ENCODE results near the gene TNNI2. TPM values are rescaled to one million over a fixed set of nuclear protein-coding genes. Genes with fewer than 3 reads are reported as not detected.

TNNI2 gene
- total and polyA plus RNA-seq, 2 donors = 4.5 to 13.4 TPM

DNA sequence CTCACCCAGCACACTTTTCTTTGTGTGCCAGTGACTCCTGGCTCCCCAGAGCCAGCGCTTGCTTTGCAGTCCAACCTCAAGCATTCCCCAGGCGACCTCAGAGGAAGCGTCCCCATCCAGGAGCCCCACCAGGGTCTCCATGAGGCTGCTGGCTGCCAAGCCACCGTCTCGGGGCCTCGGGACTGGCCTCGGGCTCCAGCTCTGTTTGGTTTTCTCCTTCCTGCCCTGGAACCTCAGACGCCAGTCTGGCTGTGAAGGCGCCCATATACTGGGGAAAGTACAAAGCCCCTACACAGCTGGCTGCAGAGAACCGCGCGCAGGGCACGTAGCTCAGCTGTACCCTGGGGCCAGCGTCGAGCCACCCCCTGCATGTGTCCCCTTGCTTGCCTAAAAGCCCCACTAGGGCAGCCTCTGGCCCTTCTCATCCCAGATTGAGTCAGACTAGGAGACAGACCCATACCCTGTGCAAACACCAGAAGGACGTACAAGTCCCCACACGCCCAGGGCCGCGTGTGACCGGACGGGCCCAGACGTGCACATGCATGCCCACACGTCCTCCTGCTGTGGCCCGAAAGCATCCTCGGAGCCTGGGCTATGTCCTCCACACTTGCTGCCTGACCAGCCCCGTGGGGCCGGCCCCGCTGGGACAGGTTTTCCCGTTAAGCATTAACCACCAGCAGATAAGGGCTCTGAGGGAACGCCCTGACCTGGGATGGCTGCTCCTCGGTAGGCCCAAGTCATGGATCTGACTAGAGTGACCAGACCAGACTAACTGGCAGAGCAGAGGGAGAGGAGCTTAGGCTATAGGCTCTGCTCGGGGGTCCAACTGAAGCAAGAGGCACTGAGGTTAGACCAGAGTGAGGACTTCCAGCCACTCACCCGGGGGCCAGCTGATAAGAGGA, 8.2 kb upstream of the TNNI2 start:
- DNase-seq (ENCODE audit: low read depth in 6 of 9, low spot score in 9 of 9) = no peak
- Histone ChIP-seq H3K4me1 (ENCODE audit: control insufficient read depth in 2 of 2, insufficient read depth in 2 of 2, low read length in 2 of 2) (peaks cover 0 to 18% of the 10 kb centered on the region in 2 donors), H3K9me3 (ENCODE audit: control insufficient read depth in 2 of 2, insufficient read depth in 1 of 2, low read length in 1 of 2) (no peaks in the 10 kb centered on the region), H3K4me3 (ENCODE audit: low read length in 2 of 2) (no peak overlapping the region), H3K27ac (ENCODE audit: low read depth in 1 of 2, low read length in 1 of 2) (no peak overlapping the region), H3K27me3 (ENCODE audit: control insufficient read depth in 2 of 2, insufficient read depth in 1 of 2, low read length in 1 of 2) (peaks cover 0 to 45% of the 10 kb centered on the region in 2 donors), H3K36me3 (ENCODE audit: control insufficient read depth in 2 of 2, insufficient read depth in 2 of 2, low read length in 1 of 2) (no peaks in the 10 kb centered on the region)
- WGBS = 60% methylated on average over 33 of the region's 33 CpGs

DNA sequence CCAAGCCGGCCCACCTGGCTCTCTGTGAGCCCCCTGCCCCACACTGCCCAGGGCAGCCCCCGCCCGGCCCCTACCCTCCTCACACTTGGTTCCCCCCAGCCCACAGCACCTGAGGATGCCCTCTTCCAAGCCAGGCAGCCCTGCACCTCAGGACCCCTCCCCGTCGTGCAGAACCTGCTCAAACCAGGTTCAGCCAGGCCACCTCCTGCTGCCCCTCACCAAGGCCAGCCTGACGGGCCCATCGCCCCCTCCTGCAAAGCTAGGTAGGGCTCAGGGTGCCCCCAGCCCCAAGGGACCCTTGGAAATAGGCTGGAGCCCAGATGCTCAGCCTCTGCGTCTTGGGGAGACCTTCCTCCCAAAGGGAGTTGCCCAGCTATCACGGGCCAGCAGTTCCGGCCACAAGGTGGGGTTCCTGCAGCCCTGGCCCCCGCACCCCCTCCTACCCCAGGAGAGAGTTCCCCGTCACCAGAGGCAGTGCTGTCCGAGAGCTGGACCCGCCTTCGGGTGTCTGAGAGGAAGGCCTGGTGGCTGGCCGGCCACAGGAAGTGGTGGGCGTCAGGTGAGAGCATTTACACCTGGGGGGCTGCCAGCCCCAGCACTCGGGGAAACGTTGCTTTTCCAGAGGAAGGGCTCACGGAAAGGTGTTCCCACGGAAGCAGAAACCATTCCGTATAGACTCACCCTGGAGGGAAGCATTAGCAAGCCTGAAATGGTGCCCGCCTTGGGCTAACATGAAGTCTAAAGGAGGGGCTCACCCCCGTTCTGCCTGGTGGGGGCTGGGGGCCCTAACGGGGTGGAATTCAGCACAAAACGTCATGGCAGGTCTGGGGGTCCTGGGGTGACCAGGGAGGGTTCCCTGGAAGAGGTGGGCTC, 7.2 kb upstream of the TNNI2 start:
- 84% methylated on average over 26 of the region's 26 CpGs for WGBS
- H3K4me1 ChIP-seq (ENCODE audit: control insufficient read depth in 2 of 2, insufficient read depth in 2 of 2, low read length in 2 of 2) = peaks cover 0 to 18% of the 10 kb centered on the region in 2 donors
- no peak overlapping the region for H3K4me3 ChIP-seq (ENCODE audit: low read length in 2 of 2)
- no peak overlapping the region for H3K27ac ChIP-seq (ENCODE audit: low read depth in 1 of 2, low read length in 1 of 2)
- H3K9me3 ChIP-seq (ENCODE audit: control insufficient read depth in 2 of 2, insufficient read depth in 1 of 2, low read length in 1 of 2) = no peaks in the 10 kb centered on the region
- no peak for DNase-seq (ENCODE audit: low read depth in 6 of 9, low spot score in 9 of 9)
- H3K36me3 ChIP-seq (ENCODE audit: control insufficient read depth in 2 of 2, insufficient read depth in 2 of 2, low read length in 1 of 2) = no peaks in the 10 kb centered on the region
- peaks cover 0 to 45% of the 10 kb centered on the region in 2 donors for H3K27me3 ChIP-seq (ENCODE audit: control insufficient read depth in 2 of 2, insufficient read depth in 1 of 2, low read length in 1 of 2)

DNA sequence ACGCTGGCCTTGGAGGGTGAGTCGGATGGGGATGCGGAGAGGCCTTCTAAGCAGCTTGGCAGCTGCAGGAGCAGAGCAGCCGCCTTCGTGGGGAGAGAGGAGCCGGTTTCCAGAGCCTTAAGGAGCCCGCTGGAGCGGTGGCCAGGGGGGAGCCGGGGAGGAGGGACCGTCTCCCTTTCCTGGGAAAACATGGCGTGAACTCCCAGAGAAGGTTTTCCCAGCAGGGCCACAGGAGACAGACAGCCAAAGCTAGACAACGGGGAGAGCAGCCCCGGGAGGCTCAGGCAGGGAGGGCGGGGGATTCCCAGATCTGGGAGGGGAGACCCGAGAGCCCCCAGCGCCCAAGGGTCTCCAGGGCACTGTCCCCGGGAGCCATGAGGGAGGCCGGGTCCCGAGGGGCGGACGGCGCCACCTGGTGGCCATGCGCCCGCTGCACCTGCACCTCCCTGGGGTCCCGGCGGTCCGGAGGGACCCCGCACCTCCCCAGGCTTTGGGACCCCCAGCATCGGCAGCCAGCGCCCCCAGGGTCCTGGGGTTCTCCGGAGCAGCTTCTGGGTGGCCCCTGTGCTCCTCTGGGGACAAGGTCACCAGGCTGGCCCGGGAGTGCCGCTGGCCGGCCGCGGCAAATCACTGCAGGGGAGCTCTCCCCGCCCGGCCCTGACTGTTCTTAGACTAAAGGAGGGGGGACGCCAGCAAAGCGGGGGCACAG, 6.4 kb upstream of the TNNI2 start:
- Histone ChIP-seq H3K27ac (ENCODE audit: low read depth in 1 of 2, low read length in 1 of 2) (peak overlapping the region in 1 of 2 donors; percentile 20), H3K9me3 (ENCODE audit: control insufficient read depth in 2 of 2, insufficient read depth in 1 of 2, low read length in 1 of 2) (peaks cover 0 to 1% of the 10 kb centered on the region in 2 donors), H3K4me1 (ENCODE audit: control insufficient read depth in 2 of 2, insufficient read depth in 2 of 2, low read length in 2 of 2) (peaks cover 0 to 18% of the 10 kb centered on the region in 2 donors), H3K36me3 (ENCODE audit: control insufficient read depth in 2 of 2, insufficient read depth in 2 of 2, low read length in 1 of 2) (no peaks in the 10 kb centered on the region), H3K27me3 (ENCODE audit: control insufficient read depth in 2 of 2, insufficient read depth in 1 of 2, low read length in 1 of 2) (peaks cover 0 to 45% of the 10 kb centered on the region in 2 donors), H3K4me3 (ENCODE audit: low read length in 2 of 2) (no peak overlapping the region)
- 22% methylated on average over 40 of the region's 40 CpGs for WGBS
- DNase-seq (ENCODE audit: low read depth in 6 of 9, low spot score in 9 of 9) = peak in 2 of 9 donors; percentile 50 to 69

DNA sequence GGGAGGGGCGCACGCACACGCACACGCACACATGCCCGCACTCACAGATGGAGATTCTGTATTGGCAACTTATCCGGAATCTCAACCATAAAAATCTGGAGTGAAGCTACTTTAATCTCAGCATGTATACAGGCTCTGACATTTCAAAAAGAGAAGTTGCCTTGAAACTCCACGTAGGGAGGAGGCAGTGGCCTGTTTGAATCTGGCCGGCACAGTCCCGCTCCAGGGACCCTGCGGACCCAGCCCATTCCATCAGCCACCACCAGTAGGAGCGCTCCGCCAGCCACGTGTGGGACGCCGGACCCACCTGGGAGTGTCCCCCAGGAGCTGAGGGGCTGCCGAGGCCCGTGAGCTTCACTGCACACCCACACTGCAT, 5.9 kb upstream of the TNNI2 start:
- peaks cover 0 to 23% of the 10 kb centered on the region in 2 donors for H3K4me1 ChIP-seq (ENCODE audit: control insufficient read depth in 2 of 2, insufficient read depth in 2 of 2, low read length in 2 of 2)
- no peak overlapping the region for H3K27ac ChIP-seq (ENCODE audit: low read depth in 1 of 2, low read length in 1 of 2)
- H3K27me3 ChIP-seq (ENCODE audit: control insufficient read depth in 2 of 2, insufficient read depth in 1 of 2, low read length in 1 of 2) = peaks cover 0 to 45% of the 10 kb centered on the region in 2 donors
- DNase-seq (ENCODE audit: low read depth in 6 of 9, low spot score in 9 of 9) = no peak
- no peaks in the 10 kb centered on the region for H3K36me3 ChIP-seq (ENCODE audit: control insufficient read depth in 2 of 2, insufficient read depth in 2 of 2, low read length in 1 of 2)
- 59% methylated on average over 17 of the region's 17 CpGs for WGBS
- H3K9me3 ChIP-seq (ENCODE audit: control insufficient read depth in 2 of 2, insufficient read depth in 1 of 2, low read length in 1 of 2) = peaks cover 0 to 1% of the 10 kb centered on the region in 2 donors
- H3K4me3 ChIP-seq (ENCODE audit: low read length in 2 of 2) = no peak overlapping the region

DNA sequence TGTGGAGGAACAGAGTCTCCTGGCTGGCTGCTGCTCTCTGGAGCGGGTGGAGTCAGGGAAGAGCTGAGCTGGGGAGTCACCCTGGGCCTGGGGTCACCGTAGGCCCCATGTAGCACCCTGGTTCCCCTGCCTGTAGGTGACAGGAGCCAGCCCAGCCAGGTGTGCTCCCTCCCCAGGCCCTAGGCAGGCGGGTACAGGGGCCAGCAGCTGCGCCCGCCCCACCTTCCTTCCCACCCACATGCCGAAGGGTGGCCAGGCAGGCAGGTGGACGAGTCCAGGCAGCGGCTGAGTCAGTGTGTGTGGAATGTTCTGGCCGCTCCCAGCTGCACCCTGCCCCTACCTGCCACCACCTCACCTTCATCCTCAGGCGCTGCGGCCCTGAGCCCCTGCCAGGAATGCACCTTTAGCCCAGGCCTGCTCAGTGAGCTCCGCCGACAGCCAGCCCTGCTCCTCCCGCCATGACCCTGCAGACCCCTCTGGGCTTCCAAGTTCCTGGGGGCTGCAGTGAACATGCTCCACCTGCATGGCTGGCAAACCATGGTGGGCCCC, 4.6 kb upstream of the TNNI2 start:
- no peak overlapping the region for H3K4me3 ChIP-seq (ENCODE audit: low read length in 2 of 2)
- WGBS = 91% methylated on average over 14 of the region's 14 CpGs
- H3K4me1 ChIP-seq (ENCODE audit: control insufficient read depth in 2 of 2, insufficient read depth in 2 of 2, low read length in 2 of 2) = peaks cover 0 to 34% of the 10 kb centered on the region in 2 donors

DNA sequence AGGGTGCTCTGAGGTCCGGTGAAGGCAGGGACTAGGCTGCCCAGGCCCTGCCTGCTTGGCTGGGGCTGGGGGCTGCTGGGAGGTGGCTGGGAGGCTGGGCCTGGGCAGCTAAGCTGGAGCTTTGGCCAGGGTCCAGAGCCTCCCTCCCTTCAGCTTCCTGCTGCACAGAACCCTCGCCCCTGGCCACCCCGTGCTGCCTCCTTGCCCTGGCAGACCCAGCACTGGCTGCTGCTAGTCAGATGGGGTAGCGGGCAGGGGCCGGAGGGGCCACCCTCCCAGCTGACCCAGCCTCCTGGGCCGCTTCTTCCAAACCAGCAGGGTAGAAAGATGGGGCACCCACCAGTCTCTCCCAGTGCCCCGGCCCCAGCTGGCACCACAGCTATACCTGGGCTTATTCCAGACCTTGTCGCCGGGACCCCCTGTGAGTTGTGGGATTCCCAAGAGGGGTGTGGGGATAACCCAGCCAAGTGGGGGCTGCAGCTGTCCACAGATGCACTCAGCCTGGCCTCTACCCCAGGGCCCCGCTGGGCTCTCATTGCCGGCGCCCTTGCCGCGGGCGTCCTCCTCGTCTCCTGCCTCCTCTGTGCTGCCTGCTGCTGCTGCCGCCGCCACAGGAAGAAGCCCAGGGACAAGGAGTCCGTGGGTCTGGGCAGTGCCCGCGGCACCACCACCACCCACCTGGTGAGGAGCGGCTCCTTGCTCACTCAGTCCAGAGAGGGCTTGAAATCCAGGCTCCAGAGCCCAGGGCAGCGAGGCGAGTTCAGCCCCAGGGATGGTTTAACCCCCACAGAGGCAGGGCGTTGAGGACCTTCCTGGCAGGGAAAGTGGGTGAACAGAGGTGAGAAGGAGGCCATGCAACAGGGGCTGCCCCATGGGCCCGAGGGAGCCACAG, 3.8 kb upstream of the TNNI2 start, which contains the start of gene SYT8:
Gene SYT8 (plus strand): TSS at position 212 of the 892 bp plus-strand sequence. CDS start 116 bp downstream, at position 328.
- 94% methylated on average over 26 of the region's 26 CpGs for WGBS

More for the DNA sequence above, 4.6 kb upstream of the TNNI2 start:
- Histone ChIP-seq H3K27me3 (ENCODE audit: control insufficient read depth in 2 of 2, insufficient read depth in 1 of 2, low read length in 1 of 2) (peaks cover 0 to 44% of the 10 kb centered on the region in 2 donors), H3K27ac (ENCODE audit: low read depth in 1 of 2, low read length in 1 of 2) (peak overlapping the region in 1 of 2 donors; percentile 78), H3K9me3 (ENCODE audit: control insufficient read depth in 2 of 2, insufficient read depth in 1 of 2, low read length in 1 of 2) (peaks cover 0 to 1% of the 10 kb centered on the region in 2 donors), H3K36me3 (ENCODE audit: control insufficient read depth in 2 of 2, insufficient read depth in 2 of 2, low read length in 1 of 2) (no peaks in the 10 kb centered on the region)
- no peak for DNase-seq (ENCODE audit: low read depth in 6 of 9, low spot score in 9 of 9)

DNA sequence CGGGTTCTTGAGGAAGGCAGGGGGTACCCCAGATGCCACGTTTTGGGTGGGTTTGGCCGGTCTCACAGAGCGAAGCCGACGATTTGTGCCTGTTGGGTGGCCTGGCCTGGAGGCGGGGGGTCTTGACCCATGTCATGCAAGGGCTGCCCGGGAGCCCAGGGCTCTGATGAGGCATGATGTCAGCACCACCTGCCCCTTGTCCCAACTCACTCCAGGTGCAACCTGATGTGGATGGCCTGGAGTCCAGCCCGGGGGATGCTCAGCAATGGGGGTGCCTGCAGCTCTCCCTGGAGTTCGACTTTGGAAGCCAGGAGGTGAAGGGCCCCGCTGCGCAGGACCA, 3.1 kb upstream of the TNNI2 start:
- DNase-seq (ENCODE audit: low read depth in 6 of 9, low spot score in 9 of 9) = no peak
- Histone ChIP-seq H3K27me3 (ENCODE audit: control insufficient read depth in 2 of 2, insufficient read depth in 1 of 2, low read length in 1 of 2) (peaks cover 0 to 37% of the 10 kb centered on the region in 2 donors), H3K9me3 (ENCODE audit: control insufficient read depth in 2 of 2, insufficient read depth in 1 of 2, low read length in 1 of 2) (peaks cover 0 to 1% of the 10 kb centered on the region in 2 donors), H3K4me1 (ENCODE audit: control insufficient read depth in 2 of 2, insufficient read depth in 2 of 2, low read length in 2 of 2) (peaks cover 0 to 32% of the 10 kb centered on the region in 2 donors), H3K36me3 (ENCODE audit: control insufficient read depth in 2 of 2, insufficient read depth in 2 of 2, low read length in 1 of 2) (no peaks in the 10 kb centered on the region), H3K27ac (ENCODE audit: low read depth in 1 of 2, low read length in 1 of 2) (no peak overlapping the region), H3K4me3 (ENCODE audit: low read length in 2 of 2) (no peak overlapping the region)
- 96% methylated on average over 12 of the region's 12 CpGs for WGBS

More for the DNA sequence above, 3.8 kb upstream of the TNNI2 start, which contains the start of gene SYT8:
- peak within 1 kb of the TSS in 1 of 2 donors; percentile 78 for H3K27ac ChIP-seq (ENCODE audit: low read depth in 1 of 2, low read length in 1 of 2)
- no peaks in the 10 kb centered on the region for H3K36me3 ChIP-seq (ENCODE audit: control insufficient read depth in 2 of 2, insufficient read depth in 2 of 2, low read length in 1 of 2)
- no peak within 1 kb of the TSS for H3K4me3 ChIP-seq (ENCODE audit: low read length in 2 of 2)
- peaks cover 0 to 1% of the 10 kb centered on the region in 2 donors for H3K9me3 ChIP-seq (ENCODE audit: control insufficient read depth in 2 of 2, insufficient read depth in 1 of 2, low read length in 1 of 2)
- H3K4me1 ChIP-seq (ENCODE audit: control insufficient read depth in 2 of 2, insufficient read depth in 2 of 2, low read length in 2 of 2) = peaks cover 0 to 38% of the 10 kb centered on the region in 2 donors
- H3K27me3 ChIP-seq (ENCODE audit: control insufficient read depth in 2 of 2, insufficient read depth in 1 of 2, low read length in 1 of 2) = peaks cover 0 to 38% of the 10 kb centered on the region in 2 donors
- DNase-seq (ENCODE audit: low read depth in 6 of 9, low spot score in 9 of 9) = no peak
